T-cell (primary cell): ENCODE measurements around the gene MFN2. TPM values are rescaled to one million over a fixed set of nuclear protein-coding genes. Genes with fewer than 3 reads are reported as not detected.
A peak's percentile ranks its signal among the peaks of the same experiment; 100 is the strongest.

ENCODE experiments used
- ATAC-seq, 4 experiments: fragments of 200-7000 bp in 3 of 4; fragments of 150-1000 bp in 1 of 4; cut with Tn5 transposase; replicated peaks in 1 of 4; 1 replicate in 3 of 4; 2 replicates in 1 of 4; pipeline ENCODE4 v1.10.0; 2021; ENCODE audit warnings: moderate library complexity in 3 of 4, mild to moderate bottlenecking in 2 of 4, moderate number of reproducible peaks in 1 of 4
- CTCF ChIA-PET, 2 donors: fragments of 300-600 bp; sonication (Branson Sonifier 250); formaldehyde crosslinking; loops; one replicate each; lab custom pipeline; 2022; ENCODE audit warnings: antibody characterized with exemption in 2 of 2; lab: Charles Lee
- POLR2A ChIA-PET, 2 donors: fragments of 300-600 bp; sonication (Branson Sonifier 250); formaldehyde crosslinking; loops; one replicate each; lab custom pipeline; 2022; ENCODE audit warnings: antibody characterized with exemption in 2 of 2; lab: Charles Lee
- DNase-seq, 35 experiments: peaks; one replicate each; pipeline versions ENCODE4 v3.0.0 to v3.0.0-alpha.2; 2013 to 2023
- H3K27ac ChIP-seq: one replicate; pipeline ENCODE4 v1.5.1; 2013; ENCODE audit warnings: low read length
- H3K27me3 ChIP-seq, 2 experiments: replicated peaks in 1 of 2; 1 replicate in 1 of 2; 2 replicates in 1 of 2; pipeline versions ENCODE4 v1.6.1 to v1.7.0; 2013; ENCODE audit warnings: low read length in 1 of 2, mixed read lengths in 1 of 2; ENCODE audit not compliant: control insufficient read depth in 2 of 2, insufficient read depth in 2 of 2; ENCODE audit errors: extremely low read depth in 1 of 2
- H3K36me3 ChIP-seq, 2 donors: 1 replicate in 1 of 2; 2 replicates in 1 of 2; pipeline versions ENCODE4 v1.6.1 to v1.7.0; 2013; ENCODE audit warnings: low read length in 1 of 2; ENCODE audit not compliant: control insufficient read depth in 2 of 2, insufficient read depth in 1 of 2; ENCODE audit errors: extremely low read depth in 1 of 2
- H3K4me1 ChIP-seq, 2 experiments: 1 replicate in 1 of 2; 2 replicates in 1 of 2; pipeline versions ENCODE4 v1.6.1 to v1.7.0; 2013; ENCODE audit warnings: low read length in 2 of 2, mixed read lengths in 1 of 2; ENCODE audit not compliant: insufficient read depth in 2 of 2, control insufficient read depth in 1 of 2; ENCODE audit errors: extremely low read depth in 1 of 2
- H3K4me3 ChIP-seq, 2 donors: 1 replicate in 1 of 2; 2 replicates in 1 of 2; pipeline versions ENCODE4 v1.5.1 to v1.7.0; 2013; ENCODE audit warnings: mild to moderate bottlenecking in 2 of 2, low read length in 1 of 2, moderate library complexity in 1 of 2; ENCODE audit not compliant: control insufficient read depth in 1 of 2; ENCODE audit errors: extremely low read depth in 1 of 2
- H3K9me3 ChIP-seq: 2 replicates; pipeline ENCODE4 v1.7.0; 2013
- H3K27ac Mint-ChIP-seq, 2 donors: one replicate each; pipeline ENCODE4 v1.8.0; 2020 to 2021; ENCODE audit warnings: mild to moderate bottlenecking in 2 of 2, mixed read lengths in 2 of 2
- H3K27me3 Mint-ChIP-seq, 2 donors: one replicate each; pipeline ENCODE4 v1.8.0; 2021 to 2022; ENCODE audit warnings: mixed read lengths in 2 of 2
- H3K36me3 Mint-ChIP-seq: one replicate; pipeline ENCODE4 v1.8.0; 2021; ENCODE audit warnings: mixed read lengths
- H3K4me1 Mint-ChIP-seq, 3 donors: one replicate each; pipeline ENCODE4 v1.8.0; 2020 to 2022; ENCODE audit warnings: mixed read lengths in 3 of 3, mild to moderate bottlenecking in 1 of 3
- H3K4me3 Mint-ChIP-seq, 3 donors: one replicate each; pipeline ENCODE4 v1.8.0; 2020 to 2022; ENCODE audit warnings: mild to moderate bottlenecking in 3 of 3, mixed read lengths in 3 of 3, moderate library complexity in 3 of 3
- H3K9me3 Mint-ChIP-seq, 3 donors: one replicate each; pipeline ENCODE4 v1.8.0; 2020 to 2022; ENCODE audit warnings: mixed read lengths in 3 of 3
- WGBS: methylation state at CpG from one replicate; pipeline ENCODE4 v1.1.5; 2013; ENCODE audit warnings: missing lambda C conversion rate; ENCODE audit not compliant: insufficient coverage; 5-methylcytosine and 5-hydroxymethylcytosine counted together
- total RNA-seq, 35 experiments: library from RNA in 6 of 35; stranded (reverse) in 6 of 35; fragments of 120-200 nt in 1 of 35; gene quantifications; one replicate each; pipeline versions ENCODE4 v1.2.1 to v1.2.4 and lab custom pipeline; 2013 to 2026

The MFN2 gene
- total RNA-seq, 5 donors from 2014 or later (not counting 1 experiment from before 2014, with no cell fraction given) = 38.0 to 47.0 (median 40.7) TPM

DNA sequence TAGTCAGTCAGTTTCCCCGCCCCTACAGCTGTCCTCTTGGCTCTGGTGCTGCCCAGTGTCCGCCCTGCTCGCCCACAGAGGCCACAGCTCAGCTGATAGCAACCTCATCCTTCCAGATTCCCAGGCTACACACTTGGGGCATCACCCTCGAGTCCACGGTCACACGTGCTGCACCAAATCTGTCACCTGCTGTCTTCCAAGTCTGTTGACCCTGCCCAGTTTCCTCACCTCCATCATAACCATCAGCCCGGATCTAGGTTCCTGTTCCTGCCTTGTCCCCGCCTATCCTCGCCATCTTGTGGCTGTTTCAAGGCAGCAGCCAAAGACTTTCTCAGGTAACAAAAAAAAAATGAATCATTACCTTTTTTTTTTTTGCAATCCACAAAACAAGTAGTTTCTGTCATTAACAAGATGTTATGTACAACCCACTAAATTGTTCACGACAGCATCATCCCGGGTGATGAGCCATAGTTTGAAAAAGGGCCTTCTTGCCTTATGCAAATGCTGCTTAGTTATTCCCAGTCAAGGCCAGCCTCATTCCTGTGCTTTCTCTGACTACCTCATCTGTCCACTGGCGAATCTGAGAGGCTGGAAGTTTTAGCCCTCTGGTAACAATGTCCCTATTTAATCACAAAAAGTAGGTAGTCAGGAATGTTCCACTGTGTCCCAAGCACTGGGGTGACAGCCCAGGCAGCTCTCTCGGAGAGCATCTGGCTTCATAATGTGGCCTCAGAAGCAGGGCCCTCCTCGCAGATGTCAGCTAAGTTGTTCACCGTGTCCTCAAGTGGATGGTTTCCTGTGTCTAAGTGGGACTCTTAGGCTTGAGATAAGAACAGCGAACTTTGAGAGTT, 34.1 kb downstream of the MFN2 start:
- ATAC-seq (no peak), DNase-seq (no peak)
- H3K4me3 ChIP-seq = no peak overlapping the region
- Mint-ChIP-seq H3K27ac (peak overlapping the region; percentile 64 to 72), H3K36me3 (peaks cover 18% of the 10 kb centered on the region), H3K9me3 (no peaks in the 10 kb centered on the region), H3K4me3 (no peak overlapping the region), H3K27me3 (no peaks in the 10 kb centered on the region), H3K4me1 (peaks cover 0 to 15% (median 11%) of the 10 kb centered on the region in 3 donors)
- peaks cover 0 to 4% of the 10 kb centered on the region in 2 experiments for H3K4me1 ChIP-seq
- ChIA-PET POLR2A (no interaction called here), CTCF (no interaction called here)
- H3K27ac ChIP-seq = no peak overlapping the region
- 94% methylated on average over 12 of the region's 16 CpGs for WGBS
- peaks cover 3 to 33% of the 10 kb centered on the region in 2 donors for H3K36me3 ChIP-seq
- H3K9me3 ChIP-seq = no peaks in the 10 kb centered on the region
- H3K27me3 ChIP-seq = no peaks in the 10 kb centered on the region

DNA sequence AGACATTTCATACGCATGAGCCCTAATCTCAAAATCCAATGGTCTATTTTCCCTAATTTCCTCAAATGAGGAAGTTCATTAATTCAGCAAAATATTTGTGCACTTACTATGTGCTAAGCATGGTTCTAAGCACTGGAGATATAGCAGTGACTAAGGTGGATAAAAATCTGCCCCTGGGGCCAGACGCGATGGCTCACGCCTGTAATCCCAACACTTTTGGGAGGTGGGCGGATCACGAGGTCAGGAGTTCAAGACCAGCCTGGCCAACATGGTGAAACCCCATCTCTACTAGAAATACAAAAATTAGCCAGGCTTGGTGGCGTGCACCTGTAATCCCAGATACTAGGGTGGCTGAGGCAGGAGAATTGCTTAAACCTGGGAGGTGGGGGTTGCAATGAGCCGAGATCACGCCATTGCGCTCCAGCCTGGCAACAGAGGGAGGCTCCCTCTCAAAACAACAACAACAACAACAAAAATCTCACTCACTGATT, 34.8 kb downstream of the MFN2 start:
- Mint-ChIP-seq H3K4me3 (no peak overlapping the region), H3K9me3 (no peaks in the 10 kb centered on the region), H3K4me1 (peaks cover 4 to 18% (median 14%) of the 10 kb centered on the region in 3 donors), H3K27me3 (no peaks in the 10 kb centered on the region), H3K36me3 (peaks cover 13% of the 10 kb centered on the region), H3K27ac (peak overlapping the region in 1 of 2 donors; percentile 37)
- no peaks in the 10 kb centered on the region for H3K27me3 ChIP-seq
- peaks cover 0 to 30% of the 10 kb centered on the region in 2 donors for H3K36me3 ChIP-seq
- no CpG with 5 or more reads among the region's 10 CpGs for WGBS
- CTCF ChIA-PET = no interaction called here
- peaks cover under 1 to 11% of the 10 kb centered on the region in 2 experiments for H3K4me1 ChIP-seq
- POLR2A ChIA-PET = no interaction called here
- no peak for ATAC-seq
- no peak overlapping the region for H3K4me3 ChIP-seq
- H3K27ac ChIP-seq = no peak overlapping the region
- DNase-seq = no peak
- no peaks in the 10 kb centered on the region for H3K9me3 ChIP-seq

DNA sequence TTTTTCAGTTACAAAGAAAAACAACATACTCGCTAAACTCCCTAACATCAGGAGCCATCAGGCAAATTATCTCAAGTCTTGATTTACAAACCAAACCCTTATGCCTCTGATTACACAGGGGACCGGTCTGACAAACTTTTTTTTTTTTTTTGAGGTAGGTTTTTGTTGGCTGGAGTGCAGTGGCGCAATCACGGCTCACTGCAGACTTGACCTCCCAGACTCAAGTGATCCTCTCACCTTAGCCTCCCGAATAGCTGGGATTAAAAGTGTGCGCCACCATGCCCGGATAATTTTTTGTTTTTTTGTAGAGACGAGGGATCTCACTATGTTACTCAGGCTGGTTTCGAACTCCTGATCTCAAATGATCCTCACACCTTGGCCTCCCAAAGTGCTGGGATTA, 35.3 kb downstream of the MFN2 start:
- ATAC-seq (no peak), DNase-seq (no peak)
- Mint-ChIP-seq H3K4me1 (peaks cover 7 to 22% (median 17%) of the 10 kb centered on the region in 3 donors), H3K4me3 (no peak overlapping the region), H3K9me3 (no peaks in the 10 kb centered on the region), H3K27ac (no peak overlapping the region), H3K36me3 (peaks cover 13% of the 10 kb centered on the region), H3K27me3 (no peaks in the 10 kb centered on the region)
- ChIA-PET POLR2A (no interaction called here), CTCF (interaction anchor here in 1 of 2 donors (0.6 kb wide), 1 partner anchor 19 kb away, joined by 4 read pairs; no protein-coding TSS in a partner anchor)
- Histone ChIP-seq H3K4me1 (peaks cover 5 to 15% of the 10 kb centered on the region in 2 experiments), H3K27me3 (no peaks in the 10 kb centered on the region), H3K36me3 (peaks cover 0 to 25% of the 10 kb centered on the region in 2 donors), H3K9me3 (no peaks in the 10 kb centered on the region), H3K27ac (no peak overlapping the region), H3K4me3 (no peak overlapping the region)
- no CpG with 5 or more reads among the region's 9 CpGs for WGBS

DNA sequence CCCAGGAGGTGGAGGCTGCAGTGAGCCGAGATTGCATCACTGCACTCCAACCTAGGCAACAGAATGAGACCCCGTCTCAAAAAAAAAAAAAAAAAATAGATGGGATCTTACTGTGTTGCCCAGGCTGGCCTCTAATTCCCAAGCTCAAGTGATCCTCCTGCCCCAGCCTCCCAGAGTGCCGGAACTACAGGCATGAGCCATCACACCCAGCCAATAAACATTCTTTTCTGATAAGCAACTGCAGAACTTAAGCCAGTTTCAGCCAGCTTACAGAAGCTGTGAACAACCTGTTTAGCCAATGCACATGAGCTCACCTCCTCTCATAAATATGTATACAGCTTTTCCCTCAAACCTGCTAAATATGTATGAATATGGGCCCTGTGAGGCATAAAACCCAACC, 35.9 kb downstream of the MFN2 start:
- Histone ChIP-seq H3K27ac (no peak overlapping the region), H3K27me3 (no peaks in the 10 kb centered on the region), H3K36me3 (peaks cover 0 to 19% of the 10 kb centered on the region in 2 donors), H3K4me3 (no peak overlapping the region), H3K9me3 (no peaks in the 10 kb centered on the region), H3K4me1 (peaks cover 5 to 20% of the 10 kb centered on the region in 2 experiments)
- Mint-ChIP-seq H3K4me1 (peaks cover 7 to 22% (median 22%) of the 10 kb centered on the region in 3 donors), H3K9me3 (no peaks in the 10 kb centered on the region), H3K27me3 (no peaks in the 10 kb centered on the region), H3K27ac (peak overlapping the region in 1 of 2 donors; percentile 48), H3K36me3 (peaks cover 13% of the 10 kb centered on the region), H3K4me3 (no peak overlapping the region)
- WGBS = no CpG with 5 or more reads among the region's 3 CpGs
- ChIA-PET POLR2A (interaction anchor here in 1 of 2 donors (0.7 kb wide), 1 partner anchor 21 kb away, joined by 8 read pairs; no protein-coding TSS in a partner anchor), CTCF (interaction anchor here (0.6 kb wide), 2 partner anchors 18 to 278 kb away, joined by 3 to 4 read pairs; no protein-coding TSS in a partner anchor)
- no peak for DNase-seq
- ATAC-seq = no peak

DNA sequence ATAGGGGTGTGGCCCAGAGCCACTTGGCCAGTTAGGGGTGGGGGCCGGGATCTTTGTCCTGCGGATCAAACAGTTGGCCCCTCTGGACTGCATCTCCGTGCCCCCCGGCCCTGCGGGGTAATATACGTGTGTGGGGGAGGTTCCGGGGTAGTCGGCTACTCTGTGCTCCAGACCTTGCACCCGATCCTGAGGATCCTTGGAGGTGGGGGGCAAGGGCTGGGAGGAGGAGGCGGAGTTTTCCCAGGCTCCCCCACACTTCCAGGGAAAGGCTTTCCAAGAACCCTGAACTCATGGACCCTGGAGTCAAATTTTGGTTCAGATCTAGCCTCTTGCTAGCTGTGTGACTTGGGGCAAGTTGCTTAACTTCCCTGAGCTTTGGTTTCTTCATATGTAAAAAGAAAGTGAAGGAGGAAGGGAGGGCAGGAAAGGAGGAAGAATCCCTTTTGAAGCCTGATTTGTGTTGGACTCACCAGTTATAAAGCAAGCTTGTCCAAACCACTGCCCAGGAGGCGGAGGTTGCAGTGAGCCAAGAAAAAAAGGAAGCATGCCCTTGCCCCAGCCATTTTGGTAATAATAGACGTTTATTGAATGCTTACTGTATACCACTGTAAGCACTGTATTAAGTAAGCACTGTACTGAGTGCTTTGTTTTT, 39.7 kb downstream of the MFN2 start:
- peak in 4 of 35 experiments; percentile 6 to 21 (median 12) for DNase-seq
- peak overlapping the region; percentile 75 to 92 for H3K4me3 ChIP-seq
- CTCF ChIA-PET = no interaction called here

DNA sequence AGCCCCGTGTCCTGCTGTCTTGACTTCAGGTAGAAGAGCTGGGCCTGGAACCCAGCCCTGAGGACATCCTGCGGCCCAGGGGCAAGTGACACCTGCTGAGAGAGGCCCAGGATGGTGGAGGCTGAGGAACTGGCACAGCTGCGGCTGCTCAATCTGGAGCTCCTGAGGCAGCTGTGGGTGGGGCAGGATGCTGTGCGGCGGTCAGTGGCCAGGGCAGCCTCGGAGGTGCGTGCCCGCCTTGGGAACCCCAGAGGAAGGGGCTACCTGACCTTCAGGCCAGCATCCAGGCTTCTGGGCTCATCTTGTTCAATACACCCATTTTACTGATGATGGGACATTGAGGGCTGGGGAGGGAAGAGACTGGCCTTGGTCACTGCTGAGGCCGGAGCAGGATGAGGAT, 41.4 kb downstream of the MFN2 start:
- 87% methylated on average over 4 of the region's 9 CpGs for WGBS
- H3K4me3 ChIP-seq = no peak overlapping the region
- Mint-ChIP-seq H3K4me3 (peak overlapping the region in 1 of 3 donors; percentile 9), H3K9me3 (no peaks in the 10 kb centered on the region), H3K27ac (no peak overlapping the region), H3K36me3 (peaks cover 25% of the 10 kb centered on the region), H3K4me1 (peaks cover 7 to 18% (median 13%) of the 10 kb centered on the region in 3 donors), H3K27me3 (no peaks in the 10 kb centered on the region)
- POLR2A ChIA-PET = no interaction called here
- CTCF ChIA-PET = no interaction called here
- ATAC-seq = no peak
- H3K27ac ChIP-seq = no peak overlapping the region
- no peaks in the 10 kb centered on the region for H3K27me3 ChIP-seq
- no peak for DNase-seq
- H3K9me3 ChIP-seq = no peaks in the 10 kb centered on the region
- peaks cover 5 to 30% of the 10 kb centered on the region in 2 experiments for H3K4me1 ChIP-seq
- peaks cover 14 to 20% of the 10 kb centered on the region in 2 donors for H3K36me3 ChIP-seq

More for the DNA sequence above, 39.7 kb downstream of the MFN2 start:
- POLR2A ChIA-PET = interaction anchor here in 1 of 2 donors (0.6 to 1.9 kb wide), 4 partner anchors 58 to 112 kb away, joined by 3 to 26 read pairs (median 8); no protein-coding TSS in a partner anchor
- peaks cover 7 to 18% (median 13%) of the 10 kb centered on the region in 3 donors for H3K4me1 Mint-ChIP-seq
- H3K4me1 ChIP-seq = peaks cover 5 to 30% of the 10 kb centered on the region in 2 experiments
- H3K4me3 Mint-ChIP-seq = peak overlapping the region; percentile 84 to 90 (median 85)
- no peaks in the 10 kb centered on the region for H3K9me3 ChIP-seq
- peak overlapping the region; percentile 57 for H3K27ac ChIP-seq
- 0% methylated on average over 2 of the region's 12 CpGs for WGBS
- H3K27me3 Mint-ChIP-seq = no peaks in the 10 kb centered on the region
- no peaks in the 10 kb centered on the region for H3K9me3 Mint-ChIP-seq
- peak overlapping the region; percentile 49 to 87 for H3K27ac Mint-ChIP-seq
- H3K27me3 ChIP-seq = no peaks in the 10 kb centered on the region
- peak in 2 of 4 experiments; percentile 1 to 3 for ATAC-seq
- H3K36me3 Mint-ChIP-seq = peaks cover 14% of the 10 kb centered on the region
- peaks cover 6 to 14% of the 10 kb centered on the region in 2 donors for H3K36me3 ChIP-seq
